Measurements from ENCODE around the gene PRDM12.

PRDM12 gene

DNA sequence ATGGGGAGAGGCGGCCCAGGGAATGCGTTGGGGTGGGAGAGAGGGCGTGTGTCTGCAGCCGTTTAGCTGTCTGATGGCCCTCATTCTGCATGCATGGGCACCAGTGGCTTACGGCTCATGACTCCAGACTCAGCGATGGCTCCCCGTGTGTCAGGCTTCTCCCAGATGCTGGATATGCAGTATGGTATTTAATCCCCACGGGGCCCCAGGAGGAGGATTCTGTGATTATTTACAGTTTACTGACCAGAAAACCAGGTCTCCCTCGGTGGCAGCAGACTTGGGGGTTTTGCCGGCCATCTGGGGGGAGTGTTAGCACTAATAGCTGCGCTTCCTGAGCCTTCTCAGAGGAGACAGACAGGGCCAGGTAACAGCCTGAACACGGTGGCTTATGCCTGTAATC lies 4.3 kb downstream of the PRDM12 start:
- ChIA-PET CTCF (interaction anchor here (0.6 to 1.3 kb wide), 3 partner anchors 14 to 351 kb away, joined by 3 to 6 read pairs (median 3); no protein-coding TSS in a partner anchor), POLR2A (no interaction called here)
- Histone ChIP-seq H3K4me3 (ENCODE audit: low read depth, low read length) (no peak overlapping the region), H3K36me3 (ENCODE audit: control insufficient read depth in 2 of 2, insufficient read depth in 1 of 2, low read length in 2 of 2) (no peaks in the 10 kb centered on the region), H3K27ac (ENCODE audit: extremely low read depth, low read depth, low read length) (no peak overlapping the region), H3K4me1 (ENCODE audit: control insufficient read depth, insufficient read depth, low read length) (no peaks in the 10 kb centered on the region), H3K9me3 (ENCODE audit: control insufficient read depth, insufficient read depth, low read depth, low read length) (no peaks in the 10 kb centered on the region)
- TF ChIP-seq, protein P1, sequence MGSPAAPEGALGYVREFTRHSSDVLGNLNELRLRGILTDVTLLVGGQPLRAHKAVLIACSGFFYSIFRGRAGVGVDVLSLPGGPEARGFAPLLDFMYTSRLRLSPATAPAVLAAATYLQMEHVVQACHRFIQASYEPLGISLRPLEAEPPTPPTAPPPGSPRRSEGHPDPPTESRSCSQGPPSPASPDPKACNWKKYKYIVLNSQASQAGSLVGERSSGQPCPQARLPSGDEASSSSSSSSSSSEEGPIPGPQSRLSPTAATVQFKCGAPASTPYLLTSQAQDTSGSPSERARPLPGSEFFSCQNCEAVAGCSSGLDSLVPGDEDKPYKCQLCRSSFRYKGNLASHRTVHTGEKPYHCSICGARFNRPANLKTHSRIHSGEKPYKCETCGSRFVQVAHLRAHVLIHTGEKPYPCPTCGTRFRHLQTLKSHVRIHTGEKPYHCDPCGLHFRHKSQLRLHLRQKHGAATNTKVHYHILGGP (tag by site-specific recombination; IDR thresholded peaks at IDR 0.05) = no peak
- no peak for TF ChIP-seq PRDM4 (tag by site-specific recombination; IDR thresholded peaks at IDR 0.05)
- no peak for TF ChIP-seq ZNF138 (tag by site-specific recombination; IDR thresholded peaks at IDR 0.05; ENCODE audit: borderline replicate concordance)
- TF ChIP-seq ZNF561 (tag by site-specific recombination; IDR thresholded peaks at IDR 0.05; ENCODE audit: borderline replicate concordance) = no peak
- no peak for TF ChIP-seq ZNF354C (tag by site-specific recombination; IDR thresholded peaks at IDR 0.05; ENCODE audit: borderline replicate concordance, low read depth)
- TF ChIP-seq GLIS2 (tag by site-specific recombination; IDR thresholded peaks at IDR 0.05) = no peak

DNA sequence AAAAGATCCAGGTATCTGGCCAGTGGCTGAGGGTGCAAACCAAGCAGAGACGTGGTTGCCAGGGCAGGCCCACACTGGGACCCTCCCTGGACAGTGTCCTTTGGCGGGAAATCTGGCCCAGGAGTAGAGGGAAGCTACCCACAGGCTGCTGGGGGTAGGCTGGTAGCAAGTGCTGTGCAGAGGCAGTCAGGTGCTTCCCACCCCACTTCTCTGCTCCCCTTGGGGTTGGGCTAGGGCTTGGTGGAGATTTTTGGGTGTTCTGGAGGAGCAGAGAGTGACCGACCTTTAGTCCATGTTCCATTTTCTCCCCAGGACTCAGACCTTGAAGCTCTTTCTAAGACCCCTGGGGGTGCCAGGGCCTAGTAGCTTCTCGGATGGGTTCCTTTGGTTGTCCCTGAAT lies 5.6 kb downstream of the PRDM12 start:
- Histone ChIP-seq H3K9me3 (ENCODE audit: control insufficient read depth, insufficient read depth, low read depth, low read length) (no peaks in the 10 kb centered on the region), H3K4me3 (ENCODE audit: low read depth, low read length) (no peak overlapping the region), H3K36me3 (ENCODE audit: control insufficient read depth in 2 of 2, insufficient read depth in 1 of 2, low read length in 2 of 2) (no peaks in the 10 kb centered on the region), H3K27ac (ENCODE audit: extremely low read depth, low read depth, low read length) (no peak overlapping the region), H3K4me1 (ENCODE audit: control insufficient read depth, insufficient read depth, low read length) (no peaks in the 10 kb centered on the region)
- POLR2A ChIA-PET = no interaction called here
- peak; percentile 89 for TF ChIP-seq GLIS1 (tag by site-specific recombination; IDR thresholded peaks at IDR 0.05)
- no peak for TF ChIP-seq MZF1 (tag by site-specific recombination; IDR thresholded peaks at IDR 0.05; ENCODE audit: borderline replicate concordance)
- peak; percentile 36; the same call in 1 of the 2 replicates for TF ChIP-seq GLIS2 (tag by site-specific recombination; IDR thresholded peaks at IDR 0.05)
- CTCF ChIA-PET = interaction anchor here (0.8 to 0.9 kb wide), 3 partner anchors 10 to 182 kb away, joined by 3 to 4 read pairs (median 3); no protein-coding TSS in a partner anchor

DNA sequence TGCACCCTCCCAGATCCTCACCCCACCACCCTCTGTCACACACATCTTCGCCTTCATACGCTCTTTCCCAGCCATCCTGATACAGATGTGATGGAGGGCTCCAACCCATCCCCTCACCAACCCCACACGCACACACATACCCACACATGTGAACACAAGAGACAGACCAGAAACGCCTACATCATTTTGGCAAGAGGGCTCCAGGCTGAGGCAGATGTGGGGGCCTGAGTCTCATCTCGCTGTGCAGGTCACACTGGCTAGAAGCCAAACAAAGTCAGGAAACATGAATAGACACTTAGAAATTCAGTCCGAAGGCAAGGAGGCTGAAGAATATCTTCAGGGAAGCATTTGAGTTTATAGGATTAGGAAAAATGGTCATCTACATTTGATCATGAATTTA lies 6.2 kb downstream of the PRDM12 start:
- POLR2A ChIA-PET = no interaction called here
- H3K4me3 ChIP-seq (ENCODE audit: low read depth, low read length) = no peak overlapping the region
- H3K9me3 ChIP-seq (ENCODE audit: control insufficient read depth, insufficient read depth, low read depth, low read length) = no peaks in the 10 kb centered on the region
- CTCF ChIA-PET = interaction anchor here (0.7 to 0.9 kb wide), 4 partner anchors 10 to 182 kb away, joined by 3 to 4 read pairs (median 4); no protein-coding TSS in a partner anchor
- no peaks in the 10 kb centered on the region for H3K4me1 ChIP-seq (ENCODE audit: control insufficient read depth, insufficient read depth, low read length)
- TF ChIP-seq ZFHX2 (tag by site-specific recombination; conservative IDR thresholded peaks at IDR 0.05) (peak; percentile 89), SCRT2 (tag by site-specific recombination; IDR thresholded peaks at IDR 0.05) (no peak), EGR2 (tag by site-specific recombination; IDR thresholded peaks at IDR 0.05; ENCODE audit: low read depth) (peak; percentile 87), ZNF561 (tag by site-specific recombination; IDR thresholded peaks at IDR 0.05; ENCODE audit: borderline replicate concordance) (no peak), TSHZ1 (tag by site-specific recombination; IDR thresholded peaks at IDR 0.05; ENCODE audit: borderline replicate concordance) (no peak), ZNF10 (tag by site-specific recombination; IDR thresholded peaks at IDR 0.05) (no peak), ZNF133 (tag by site-specific recombination; IDR thresholded peaks at IDR 0.05) (no peak), ZSCAN23 (tag by site-specific recombination; IDR thresholded peaks at IDR 0.05) (no peak), FEZF1 (tag by site-specific recombination; IDR thresholded peaks at IDR 0.05) (no peak), ZNF214 (tag by site-specific recombination; IDR thresholded peaks at IDR 0.05; ENCODE audit: borderline replicate concordance) (no peak), ZBTB6 (tag by site-specific recombination; IDR thresholded peaks at IDR 0.05) (no peak)
- TF ChIP-seq, protein P2, sequence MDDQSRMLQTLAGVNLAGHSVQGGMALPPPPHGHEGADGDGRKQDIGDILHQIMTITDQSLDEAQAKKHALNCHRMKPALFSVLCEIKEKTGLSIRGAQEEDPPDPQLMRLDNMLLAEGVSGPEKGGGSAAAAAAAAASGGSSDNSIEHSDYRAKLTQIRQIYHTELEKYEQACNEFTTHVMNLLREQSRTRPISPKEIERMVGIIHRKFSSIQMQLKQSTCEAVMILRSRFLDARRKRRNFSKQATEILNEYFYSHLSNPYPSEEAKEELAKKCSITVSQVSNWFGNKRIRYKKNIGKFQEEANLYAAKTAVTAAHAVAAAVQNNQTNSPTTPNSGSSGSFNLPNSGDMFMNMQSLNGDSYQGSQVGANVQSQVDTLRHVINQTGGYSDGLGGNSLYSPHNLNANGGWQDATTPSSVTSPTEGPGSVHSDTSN (CRISPR knock-in tag; IDR thresholded peaks at IDR 0.05) = no peak
- H3K36me3 ChIP-seq (ENCODE audit: control insufficient read depth in 2 of 2, insufficient read depth in 1 of 2, low read length in 2 of 2) = no peaks in the 10 kb centered on the region
- no peak overlapping the region for H3K27ac ChIP-seq (ENCODE audit: extremely low read depth, low read depth, low read length)

All from HEK293 (cell line).